Esophagus muscularis mucosa (tissue), 3 donors: Measurements from ENCODE around the gene CYS1.

ENCODE experiments used
- POLR2A ChIP-seq: fragments of 450-650 bp; IDR thresholded peaks from one replicate; pipeline ENCODE4 v1.6.1; 2017; ENCODE audit warnings: antibody characterized with exemption, moderate library complexity, mild to moderate bottlenecking, low read depth
- TF ChIP-seq, protein P1 (sequence below), 3 experiments: fragments of 200-600 bp in 2 of 3; fragments of 450-650 bp in 1 of 3; sonication (generic) in 2 of 3; IDR thresholded peaks; one replicate each; pipeline ENCODE4 v1.5.1; 2017 to 2019; ENCODE audit warnings: antibody characterized with exemption in 3 of 3, mild to moderate bottlenecking in 2 of 3, moderate library complexity in 1 of 3

DNA sequence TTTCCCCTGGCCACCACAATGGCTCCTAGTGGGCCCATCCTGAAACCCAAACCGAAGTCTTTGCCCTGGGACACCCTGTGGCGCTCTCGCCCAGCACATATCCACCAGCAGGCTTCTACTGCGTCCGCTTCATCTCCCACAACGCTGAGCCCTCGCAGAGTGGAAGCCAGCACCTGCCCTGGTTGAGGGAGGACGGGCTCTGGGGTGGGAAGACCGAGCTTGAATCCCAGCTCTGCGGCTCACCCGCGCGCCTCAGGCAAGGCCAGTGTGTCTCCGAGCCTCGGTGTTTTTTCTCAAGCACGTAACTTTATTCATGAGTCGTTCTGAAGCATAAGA lies 21.2 kb downstream of the CYS1 start:
- TF ChIP-seq POLR2A = no peak
- TF ChIP-seq, protein P1, sequence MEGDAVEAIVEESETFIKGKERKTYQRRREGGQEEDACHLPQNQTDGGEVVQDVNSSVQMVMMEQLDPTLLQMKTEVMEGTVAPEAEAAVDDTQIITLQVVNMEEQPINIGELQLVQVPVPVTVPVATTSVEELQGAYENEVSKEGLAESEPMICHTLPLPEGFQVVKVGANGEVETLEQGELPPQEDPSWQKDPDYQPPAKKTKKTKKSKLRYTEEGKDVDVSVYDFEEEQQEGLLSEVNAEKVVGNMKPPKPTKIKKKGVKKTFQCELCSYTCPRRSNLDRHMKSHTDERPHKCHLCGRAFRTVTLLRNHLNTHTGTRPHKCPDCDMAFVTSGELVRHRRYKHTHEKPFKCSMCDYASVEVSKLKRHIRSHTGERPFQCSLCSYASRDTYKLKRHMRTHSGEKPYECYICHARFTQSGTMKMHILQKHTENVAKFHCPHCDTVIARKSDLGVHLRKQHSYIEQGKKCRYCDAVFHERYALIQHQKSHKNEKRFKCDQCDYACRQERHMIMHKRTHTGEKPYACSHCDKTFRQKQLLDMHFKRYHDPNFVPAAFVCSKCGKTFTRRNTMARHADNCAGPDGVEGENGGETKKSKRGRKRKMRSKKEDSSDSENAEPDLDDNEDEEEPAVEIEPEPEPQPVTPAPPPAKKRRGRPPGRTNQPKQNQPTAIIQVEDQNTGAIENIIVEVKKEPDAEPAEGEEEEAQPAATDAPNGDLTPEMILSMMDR (IDR thresholded peaks at IDR 0.05) = no peak
